HEK293 (cell line): Measurements from ENCODE around the gene SEM1.

Experiments used
- WT1 ChIP-seq: fragments of 450-650 bp; formaldehyde crosslinking; IDR thresholded peaks from 2 replicates; pipeline ENCODE4 v1.5.1; 2016; ENCODE audit warnings: missing biosample characterization, missing genetic modification characterization
- ZNF792 ChIP-seq: fragments of 450-650 bp; formaldehyde crosslinking; IDR thresholded peaks from 2 replicates; pipeline ENCODE4 v1.5.1; 2016; ENCODE audit warnings: missing biosample characterization, missing genetic modification characterization

DNA sequence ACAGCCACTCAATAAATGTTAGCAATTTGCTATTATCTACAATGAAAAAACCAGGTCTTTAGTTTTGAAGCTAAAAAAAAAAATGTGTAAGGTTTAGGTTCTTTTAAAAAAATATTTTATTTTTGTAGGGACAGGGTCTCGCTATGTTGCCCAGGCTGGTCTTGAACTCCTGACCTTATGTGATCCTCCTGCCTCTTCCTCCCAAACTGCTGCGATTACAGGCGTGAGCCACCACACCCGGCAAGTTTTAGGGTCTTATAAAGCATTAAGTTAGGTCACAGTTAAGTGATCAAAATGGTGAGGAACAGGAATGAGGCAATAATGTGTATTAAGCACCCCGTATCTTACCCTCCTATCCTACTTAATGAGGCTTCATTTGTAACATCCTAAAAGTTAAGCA lies 774 bp downstream of the SEM1 start:
- TF ChIP-seq ZNF792 (tag by site-specific recombination): no peak
- TF ChIP-seq WT1 (tag by site-specific recombination): no peak
